GM21576 (cell line): Measurements from ENCODE around the gene GABRD.

ENCODE experiments used
- ATAC-seq: cut with Tn5 transposase; IDR thresholded peaks from one replicate; pipeline ENCODE4 v1.9.1; 2021; ENCODE audit warnings: mild to moderate bottlenecking, moderate library complexity; ENCODE audit not compliant: unreplicated experiment

GABRD gene

DNA sequence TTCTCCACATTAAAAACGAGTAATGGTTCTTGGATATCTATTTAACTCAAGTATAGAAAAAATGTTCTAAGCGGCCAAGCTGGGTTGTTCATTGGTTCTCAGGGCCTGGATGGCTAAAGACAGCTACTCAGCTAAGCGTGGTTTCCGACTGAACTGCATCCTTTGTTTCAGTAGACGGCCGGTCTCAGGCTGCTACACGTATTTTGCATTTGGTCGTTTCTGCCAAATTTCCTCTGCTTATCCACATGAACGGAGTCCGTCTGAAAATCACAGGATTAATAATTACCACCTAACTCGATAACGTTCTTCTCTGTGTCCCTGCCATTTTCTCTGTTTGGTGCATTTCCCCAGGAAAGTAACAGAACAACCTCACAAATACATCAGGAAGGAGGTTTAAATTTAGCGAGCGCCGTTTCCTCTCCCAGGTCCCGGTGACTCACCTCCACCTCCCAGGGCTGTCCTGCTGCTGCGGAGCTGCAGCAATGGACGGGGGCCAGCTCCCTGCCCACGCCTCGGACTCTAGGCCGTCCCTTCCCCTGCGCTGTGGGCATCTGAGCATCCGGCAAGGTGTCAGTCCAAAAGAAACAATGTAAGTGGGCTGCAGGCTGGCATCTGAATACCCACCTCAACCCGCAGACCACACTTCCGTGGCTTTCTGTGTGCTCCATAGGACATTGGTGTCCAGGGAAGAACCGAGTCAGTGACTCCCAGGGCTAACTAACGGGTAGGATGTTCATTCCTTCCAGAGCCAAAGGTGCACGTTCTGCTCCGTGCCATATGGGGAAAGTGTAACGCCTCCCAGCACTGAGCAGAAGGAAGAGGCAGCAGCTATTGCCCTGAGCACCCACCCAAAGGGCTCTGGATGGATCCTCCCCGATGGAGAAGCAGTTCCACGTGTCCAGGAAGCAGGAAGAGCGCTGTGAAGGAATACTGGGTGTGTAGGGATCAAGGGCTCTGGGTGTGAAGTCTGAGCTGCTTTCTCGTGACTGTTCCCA is 4.1 kb upstream of the GABRD start:
- ATAC-seq, result no peak

DNA sequence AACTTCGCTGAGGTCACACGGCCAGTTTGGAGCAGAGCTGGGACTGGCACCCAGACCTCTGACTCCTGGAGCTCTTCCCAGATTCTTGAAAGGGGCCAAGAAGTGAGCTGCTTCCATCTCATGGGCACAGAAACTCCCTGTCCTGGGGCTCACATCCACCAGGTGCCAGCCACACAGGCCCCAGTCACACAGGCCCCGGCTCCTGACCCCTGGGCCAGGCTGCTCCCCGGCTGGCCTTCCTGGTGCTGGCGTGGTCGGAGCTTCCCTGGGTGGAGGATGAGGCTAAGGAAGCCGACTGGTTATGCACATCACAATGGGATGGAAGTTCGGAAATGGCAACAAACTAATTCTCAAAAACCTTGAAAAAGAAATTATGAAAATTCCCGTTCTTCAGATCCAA is 3.0 kb upstream of the GABRD start:
- no peak for ATAC-seq

DNA sequence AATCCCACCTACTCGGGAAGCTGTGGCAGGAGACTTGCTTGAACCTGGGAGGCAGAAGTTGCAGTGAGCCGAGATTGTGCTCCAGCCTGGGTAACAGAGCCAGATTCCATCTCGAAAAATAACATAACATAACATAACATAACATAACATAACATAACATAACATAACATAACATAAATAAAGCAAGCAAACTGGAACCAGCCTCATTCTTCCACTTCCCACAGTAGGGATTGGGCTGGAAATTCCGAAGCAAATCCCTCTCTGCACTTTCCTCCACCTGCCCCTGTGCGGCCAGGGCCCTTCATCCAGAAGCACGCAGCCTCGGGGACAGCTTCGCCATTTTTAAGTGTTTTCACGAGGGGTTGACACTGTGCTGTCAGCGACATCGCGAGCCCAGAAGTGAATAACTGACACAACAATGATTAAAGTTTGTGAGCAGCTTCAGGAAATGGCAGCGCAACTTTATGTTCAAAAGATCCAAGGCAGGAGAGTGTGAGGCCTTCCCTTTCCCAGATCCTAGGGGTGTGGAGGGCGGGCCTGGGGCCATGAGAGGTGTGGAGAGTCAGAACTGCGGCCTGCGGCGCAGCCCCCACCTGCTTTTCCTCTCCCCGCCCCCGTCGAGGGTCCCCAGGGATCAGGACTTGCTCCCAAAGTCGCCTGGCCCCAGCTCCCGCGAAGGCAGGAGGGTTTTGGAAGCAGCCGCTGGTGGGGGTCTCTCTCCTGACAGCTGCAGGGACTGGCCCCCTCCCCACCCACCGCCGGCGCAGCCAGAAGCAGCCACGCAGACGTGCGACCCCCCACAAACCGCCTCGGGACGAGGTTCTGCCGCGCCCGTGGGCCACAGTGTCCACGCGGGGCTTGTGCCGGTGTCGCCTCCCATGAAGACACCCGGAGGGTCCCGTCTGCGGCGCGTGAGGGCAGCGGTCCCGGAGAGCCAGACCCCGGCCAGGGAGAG is 651 bp upstream of the GABRD start:
- ATAC-seq, result no peak

DNA sequence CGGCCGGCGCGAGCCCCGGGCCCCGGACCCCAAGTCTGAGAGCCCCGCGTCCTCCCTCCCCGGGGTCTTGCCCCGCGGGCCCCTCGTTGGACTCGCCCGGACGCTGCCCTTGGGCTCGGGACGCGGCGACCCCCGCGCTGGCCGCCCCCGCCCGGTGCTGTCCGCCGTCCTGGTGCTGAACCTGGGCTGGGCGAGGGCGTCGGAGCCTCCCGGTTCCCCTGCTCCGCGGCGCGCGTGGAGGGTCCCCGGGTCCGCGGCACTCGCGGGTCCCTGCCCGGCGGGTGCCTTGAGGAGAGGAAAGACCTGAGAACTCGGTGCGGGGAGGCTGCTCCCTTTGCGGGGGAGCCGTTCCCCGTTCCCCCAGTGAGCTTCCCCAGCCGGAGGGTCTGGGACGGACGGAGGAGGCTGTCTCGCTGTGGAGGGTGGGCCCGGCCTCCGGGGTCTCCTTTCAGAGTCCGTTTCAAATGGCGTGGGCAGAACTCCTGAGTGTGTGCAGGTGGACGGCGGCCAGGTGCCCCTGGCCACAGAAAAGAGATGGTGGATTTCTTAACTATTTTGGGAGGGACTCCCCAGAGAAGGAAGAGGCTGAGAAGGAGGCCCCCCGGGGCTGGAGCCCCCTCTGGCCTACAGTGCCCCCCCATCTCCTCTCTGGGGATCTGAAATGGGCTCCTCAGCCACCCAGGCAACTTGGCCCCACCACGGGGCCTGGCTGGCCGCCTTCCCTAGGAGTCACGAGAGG is 595 bp downstream of the GABRD start:
- no peak for ATAC-seq

DNA sequence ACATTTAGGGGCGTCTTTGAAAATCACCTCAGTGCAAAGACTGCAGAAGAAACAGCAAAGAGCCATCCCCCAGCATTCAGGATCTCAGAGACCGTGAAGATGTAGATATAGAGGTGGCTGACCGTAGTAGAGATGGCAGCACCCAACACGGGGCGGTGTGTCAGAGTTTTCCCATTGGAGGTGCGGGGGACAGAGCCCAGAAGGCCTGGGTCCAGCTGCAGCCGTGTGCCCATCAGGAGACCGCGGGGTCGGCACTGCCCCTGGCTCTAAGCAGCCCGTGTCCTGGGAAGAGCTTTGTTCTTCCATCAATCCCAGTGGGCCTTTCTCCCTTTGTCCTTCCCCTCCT is 1.1 kb downstream of the GABRD start:
- no peak for ATAC-seq

DNA sequence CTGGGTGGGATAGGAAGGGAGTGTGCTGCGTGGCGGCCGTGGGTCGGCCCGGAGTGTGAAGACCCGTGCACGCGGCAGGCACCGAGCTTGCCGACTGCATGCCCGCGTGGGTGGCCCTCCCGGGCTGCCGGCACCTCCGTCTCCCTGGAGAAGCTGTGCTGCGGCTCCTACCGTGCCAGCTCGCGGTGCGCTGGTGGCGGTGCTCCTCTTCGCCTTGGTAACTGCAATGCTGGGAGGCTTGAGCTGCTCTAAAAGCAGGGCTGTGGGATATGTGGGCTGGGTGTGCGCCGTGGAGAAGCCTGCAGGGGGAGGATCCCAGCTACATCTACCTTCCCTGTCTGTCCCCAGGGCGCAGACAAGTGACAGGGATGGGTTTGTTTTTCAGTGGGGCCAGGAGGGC is 2.4 kb downstream of the GABRD start:
- no peak for ATAC-seq

DNA sequence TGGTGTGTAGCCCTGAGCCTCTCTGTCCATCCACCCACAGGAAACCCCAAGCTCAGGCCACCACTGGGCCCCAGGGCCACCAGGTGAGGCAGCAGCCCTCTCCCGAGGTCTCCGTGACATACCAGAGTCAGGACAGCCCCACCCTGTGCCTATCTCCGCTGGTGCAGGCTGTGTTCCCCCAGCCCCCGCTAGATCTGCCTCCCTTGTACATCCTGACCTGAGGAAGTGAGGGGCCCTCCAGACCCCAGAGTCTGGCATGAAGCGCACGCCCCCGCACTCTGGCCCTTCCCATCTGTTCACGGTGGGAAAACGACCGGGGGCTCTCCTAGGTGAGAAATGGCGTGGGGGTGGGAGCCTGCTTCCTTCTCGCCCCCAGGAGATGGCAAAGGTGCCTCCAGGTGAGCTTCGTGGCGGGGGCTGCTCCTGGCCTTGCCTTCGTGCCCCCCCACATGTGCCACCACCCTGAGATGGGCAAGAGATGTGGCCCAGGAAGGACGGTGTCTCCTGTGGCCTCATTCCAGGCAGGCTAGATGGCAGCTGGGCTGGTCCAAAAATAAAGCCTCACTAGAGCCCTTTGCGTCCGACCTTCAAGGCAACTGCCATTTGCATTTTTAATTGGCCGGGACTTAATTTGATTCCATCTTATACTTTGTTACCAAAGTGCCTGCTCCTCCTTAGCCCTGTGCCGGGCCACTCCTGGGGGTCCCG is 3.1 kb downstream of the GABRD start:
- ATAC-seq, result no peak

DNA sequence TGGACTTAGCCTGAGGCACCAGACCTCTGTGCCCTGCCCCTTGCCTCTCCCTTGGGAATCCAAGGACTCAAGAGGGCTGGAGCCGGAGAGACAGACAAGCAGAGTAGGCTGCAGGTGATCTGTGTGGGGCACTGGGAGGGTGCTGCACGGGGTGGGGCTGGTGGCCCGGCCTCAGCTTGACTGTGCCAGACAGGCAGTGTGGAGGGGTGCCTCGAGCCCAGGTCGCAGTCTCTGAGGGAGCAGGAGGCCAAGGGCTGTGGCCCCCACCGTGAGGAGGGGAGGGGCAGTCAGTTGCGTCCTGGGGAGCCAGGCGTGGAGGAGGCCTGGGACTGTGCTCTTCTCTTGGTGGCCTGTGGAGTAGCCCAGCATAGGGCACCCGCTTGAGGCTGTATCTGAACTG is 4.0 kb downstream of the GABRD start:
- ATAC-seq, result no peak

DNA sequence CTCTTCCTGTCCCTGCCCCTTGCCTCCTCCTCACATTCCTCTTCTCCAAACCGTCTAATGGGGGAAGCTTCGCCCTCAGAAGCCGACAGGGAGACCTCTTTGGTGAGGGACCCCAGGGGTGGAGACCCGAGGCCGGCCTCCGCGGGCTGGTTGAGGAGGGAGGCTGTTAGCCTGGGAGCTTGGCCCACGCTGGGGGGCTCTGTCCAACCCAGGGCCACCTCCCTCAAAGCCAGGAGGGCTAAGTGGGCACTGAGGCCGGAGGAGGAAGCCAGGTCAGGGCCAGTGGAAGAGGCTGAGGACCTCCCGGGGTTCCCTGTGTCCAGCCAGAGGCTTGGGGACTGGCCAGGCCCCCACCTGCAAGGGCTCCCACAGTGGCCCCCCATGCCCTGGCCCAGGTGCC is 5.3 kb downstream of the GABRD start:
- ATAC-seq, result no peak

DNA sequence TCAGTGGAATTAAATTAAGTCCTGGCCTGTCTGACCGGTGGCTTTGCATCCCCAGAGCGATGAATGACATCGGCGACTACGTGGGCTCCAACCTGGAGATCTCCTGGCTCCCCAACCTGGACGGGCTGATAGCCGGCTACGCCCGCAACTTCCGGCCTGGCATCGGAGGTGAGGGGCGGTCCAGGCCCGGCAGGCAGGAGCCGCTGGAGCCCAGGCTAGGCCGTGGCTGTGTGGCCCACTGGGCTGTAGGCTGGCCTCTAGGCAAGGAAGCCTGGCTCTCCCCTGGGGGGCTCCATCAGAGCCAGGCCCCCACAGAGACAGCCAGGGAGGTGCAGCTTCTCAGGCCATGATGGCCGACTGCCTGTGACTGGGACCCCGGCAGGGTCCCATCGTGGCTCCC is 5.7 kb downstream of the GABRD start:
- no peak for ATAC-seq

DNA sequence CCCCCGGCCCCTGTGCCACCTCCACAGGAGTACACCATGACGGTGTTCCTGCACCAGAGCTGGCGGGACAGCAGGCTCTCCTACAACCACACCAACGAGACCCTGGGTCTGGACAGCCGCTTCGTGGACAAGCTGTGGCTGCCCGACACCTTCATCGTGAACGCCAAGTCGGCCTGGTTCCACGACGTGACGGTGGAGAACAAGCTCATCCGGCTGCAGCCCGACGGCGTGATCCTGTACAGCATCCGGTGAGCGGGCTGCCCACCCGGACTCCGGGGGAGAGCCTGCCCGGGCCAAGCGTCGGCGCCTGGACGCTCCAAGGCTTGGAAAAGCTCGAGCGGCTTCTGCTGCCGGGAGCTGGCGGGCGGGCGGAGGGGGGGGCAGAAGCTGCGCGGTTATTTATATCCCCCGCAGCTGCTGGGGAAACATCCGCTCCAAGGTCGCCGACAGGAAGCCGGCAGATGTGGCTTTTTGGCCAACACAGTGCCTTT is 6.4 kb downstream of the GABRD start:
- no peak for ATAC-seq

DNA sequence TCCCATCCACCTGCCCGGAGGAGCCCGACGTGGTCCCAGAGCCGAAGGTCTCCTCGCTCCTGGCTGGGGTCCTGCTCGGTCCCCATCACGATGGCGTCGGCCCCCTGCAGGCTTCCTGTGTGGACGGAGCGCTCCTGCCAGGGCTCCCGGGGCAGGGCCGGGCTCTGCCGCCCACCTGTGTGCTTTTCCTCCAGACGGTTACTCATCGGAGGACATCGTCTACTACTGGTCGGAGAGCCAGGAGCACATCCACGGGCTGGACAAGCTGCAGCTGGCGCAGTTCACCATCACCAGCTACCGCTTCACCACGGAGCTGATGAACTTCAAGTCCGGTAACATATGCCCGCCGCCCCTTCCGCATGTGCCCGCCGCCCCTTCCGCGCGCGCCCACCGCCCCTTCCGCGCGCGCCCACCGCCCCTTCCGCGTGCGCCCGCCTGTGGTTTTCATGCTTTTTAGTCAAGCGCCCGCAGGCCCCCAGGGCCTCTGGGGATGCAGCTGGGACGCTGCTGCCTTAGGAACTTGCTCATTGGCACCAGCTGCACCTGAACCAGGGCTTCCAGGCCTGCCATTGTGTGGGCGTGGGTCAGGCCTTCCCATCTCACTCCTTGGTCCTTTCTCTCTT is 8.9 kb downstream of the GABRD start:
- ATAC-seq, result no peak

DNA sequence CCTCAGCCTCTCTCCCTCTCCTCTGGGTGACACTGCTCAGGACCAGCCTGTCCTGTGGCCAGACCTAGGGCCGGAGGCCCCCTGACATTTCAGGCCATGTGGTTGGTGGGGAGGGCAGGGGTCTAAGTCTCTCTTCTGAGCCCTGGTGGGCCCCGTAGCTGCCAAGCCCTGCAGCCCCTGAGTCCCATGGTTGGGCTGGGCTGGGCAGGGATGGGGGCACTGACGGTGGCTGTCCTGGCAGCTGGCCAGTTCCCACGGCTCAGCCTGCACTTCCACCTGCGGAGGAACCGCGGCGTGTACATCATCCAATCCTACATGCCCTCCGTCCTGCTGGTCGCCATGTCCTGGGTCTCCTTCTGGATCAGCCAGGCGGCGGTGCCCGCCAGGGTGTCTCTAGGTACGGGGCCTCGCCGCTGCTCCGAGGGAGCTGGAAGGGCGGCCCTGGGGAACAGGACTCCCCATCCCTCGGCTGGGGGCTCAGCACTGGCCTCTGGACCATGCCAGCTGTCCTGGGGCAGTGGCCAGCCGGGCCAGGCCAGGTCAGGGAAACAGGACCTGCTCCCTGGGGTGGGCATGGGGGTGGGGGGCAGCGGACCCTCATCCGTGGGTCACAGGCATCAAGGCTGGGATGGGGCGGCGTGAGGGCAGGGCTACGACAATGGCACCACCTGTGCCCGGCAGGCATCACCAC is 9.9 kb downstream of the GABRD start:
- ATAC-seq, result no peak

DNA sequence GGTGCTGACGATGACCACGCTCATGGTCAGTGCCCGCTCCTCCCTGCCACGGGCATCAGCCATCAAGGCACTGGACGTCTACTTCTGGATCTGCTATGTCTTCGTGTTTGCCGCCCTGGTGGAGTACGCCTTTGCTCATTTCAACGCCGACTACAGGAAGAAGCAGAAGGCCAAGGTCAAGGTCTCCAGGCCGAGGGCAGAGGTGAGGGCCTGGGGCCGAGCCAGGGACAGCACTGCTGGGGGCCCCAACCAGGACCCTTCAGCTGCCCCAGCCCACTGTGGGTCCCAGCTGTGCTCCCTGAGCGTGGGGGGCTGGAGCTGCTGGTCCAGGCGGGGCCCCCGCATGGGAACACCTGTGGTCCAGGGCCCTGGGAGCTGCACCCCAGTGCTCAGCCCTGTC is 10.4 kb downstream of the GABRD start:
- ATAC-seq, result no peak

DNA sequence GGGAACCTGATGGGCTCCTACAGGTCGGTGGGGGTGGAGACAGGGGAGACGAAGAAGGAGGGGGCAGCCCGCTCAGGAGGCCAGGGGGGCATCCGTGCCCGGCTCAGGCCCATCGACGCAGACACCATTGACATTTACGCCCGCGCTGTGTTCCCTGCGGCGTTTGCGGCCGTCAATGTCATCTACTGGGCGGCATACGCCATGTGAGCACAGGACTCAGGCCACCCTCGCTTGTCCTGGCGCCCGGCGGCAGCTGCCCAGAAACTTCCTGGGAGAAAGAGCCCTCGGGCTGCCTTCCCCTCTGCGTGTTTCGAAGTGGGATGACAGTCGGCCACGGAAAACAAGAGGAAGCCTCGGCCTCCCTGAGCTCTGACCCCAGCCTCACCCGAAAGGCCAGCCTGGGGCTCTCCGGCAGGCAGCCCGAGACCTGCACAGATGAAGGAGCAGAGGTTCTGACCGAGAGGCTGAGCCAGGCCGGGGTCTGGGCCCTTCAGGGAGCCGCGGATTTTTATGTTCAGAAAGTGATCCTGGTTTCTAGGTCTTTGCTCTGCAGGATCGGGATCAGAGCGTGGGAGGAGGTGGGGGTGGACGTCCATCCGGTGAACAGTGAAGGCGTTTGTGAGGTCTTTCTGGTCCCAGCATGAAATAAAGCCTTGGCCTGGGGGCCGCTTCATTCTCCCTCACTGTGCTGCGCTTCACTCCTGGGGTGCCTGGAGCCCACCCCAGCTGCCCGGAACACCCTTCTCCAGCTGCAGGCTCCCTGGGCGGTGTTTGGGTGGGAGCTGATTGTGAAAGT is 11.1 kb downstream of the GABRD start:
- no peak for ATAC-seq

DNA sequence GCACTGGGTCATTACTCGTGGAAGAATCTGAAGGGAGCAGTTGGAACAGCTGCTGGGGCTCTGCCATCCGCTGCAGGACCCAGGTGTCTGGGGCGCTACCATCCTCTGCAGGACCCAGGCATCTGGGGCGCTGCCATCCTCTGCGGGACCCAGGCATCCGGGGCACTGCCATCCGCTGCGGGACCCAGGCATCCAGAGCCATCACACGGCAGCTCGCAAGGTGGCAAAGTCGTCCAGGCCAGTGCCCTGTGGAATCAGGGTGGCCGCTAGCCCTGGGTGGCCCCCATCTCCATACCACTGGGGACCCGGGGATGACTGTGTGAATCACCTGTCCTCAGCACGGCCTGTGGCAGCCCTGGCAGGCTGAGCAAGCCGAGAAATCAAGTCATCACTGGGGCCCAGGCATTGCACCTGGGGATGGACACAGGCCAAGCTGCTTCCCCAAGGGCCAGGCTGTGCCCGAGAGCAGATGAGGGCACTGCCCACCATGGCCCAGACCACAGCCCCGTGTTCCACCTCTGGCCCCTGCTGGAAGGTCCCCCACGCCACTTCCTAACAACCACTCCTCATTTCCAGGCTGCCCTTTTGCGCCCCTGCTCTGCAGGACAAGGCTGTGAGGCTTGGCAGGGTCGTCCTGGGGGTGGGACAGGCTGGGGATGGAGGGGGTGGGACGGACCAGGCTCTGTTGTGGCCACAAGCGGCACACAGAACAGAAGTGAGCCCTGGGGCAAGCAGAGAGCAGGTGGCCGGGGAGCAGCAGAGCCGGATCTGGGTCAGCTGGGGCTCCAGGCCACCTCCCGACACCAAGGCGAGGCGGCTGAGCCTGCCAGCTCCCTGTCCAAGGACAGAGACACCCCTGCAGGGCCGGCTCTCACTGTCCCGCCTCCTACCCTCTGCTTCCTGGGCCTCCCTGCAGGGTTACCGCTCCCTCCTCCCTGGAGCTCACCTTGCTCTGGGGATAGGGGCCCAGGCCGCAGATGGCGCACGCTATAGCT is 12.7 kb downstream of the GABRD start:
- ATAC-seq, result no peak

DNA sequence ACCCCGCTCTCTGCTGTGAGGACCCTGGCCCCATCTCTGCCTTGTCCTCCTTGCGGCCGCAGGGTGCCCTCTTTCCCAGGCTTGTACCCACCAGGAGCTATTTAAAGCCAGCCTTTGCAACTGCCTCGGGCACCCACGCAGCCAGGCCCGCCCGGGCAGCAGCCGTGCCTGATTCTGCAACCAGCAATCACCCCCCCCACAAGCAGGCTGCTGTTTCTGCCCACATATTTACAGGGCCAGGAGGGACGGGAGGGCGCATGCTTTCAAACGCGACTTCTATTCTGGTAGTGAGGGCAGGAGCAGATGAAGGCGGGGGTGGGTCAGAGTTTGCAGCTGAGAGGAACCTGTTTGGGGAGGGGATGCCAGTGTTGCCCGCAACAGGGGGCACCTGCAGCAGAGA is 13.6 kb downstream of the GABRD start:
- ATAC-seq, result no peak
